Inflammatory macrophage treated with lipopolysaccharide for 1 hour (primary cell): ENCODE data around the gene STAT5B.

ENCODE experiments used
- DNase-seq, 2 donors: peaks; one replicate each; pipeline ENCODE4 v3.0.0-alpha.2; 2020 to 2022

Gene STAT5B

GRCh38 chr17:42174126-42174783 lies 101.9 kb downstream of the STAT5B start:
- no peak for DNase-seq

- DNase-seq, result no peak
Observed at GRCh38 chr17:42171831-42172230, 104.4 kb downstream of the STAT5B start.

GRCh38 chr17:42169351-42169750 lies 106.8 kb downstream of the STAT5B start:
- no peak for DNase-seq

GRCh38 chr17:42167807-42168206 lies 108.4 kb downstream of the STAT5B start:
- DNase-seq, result peak in 1 of 2 donors; percentile 17

GRCh38 chr17:42166196-42166763 lies 109.9 kb downstream of the STAT5B start:
- no peak for DNase-seq

GRCh38 chr17:42165751-42166150 lies 110.4 kb downstream of the STAT5B start:
- no peak for DNase-seq

- no peak for DNase-seq
Observed at GRCh38 chr17:42163696-42164407, 112.3 kb downstream of the STAT5B start.

GRCh38 chr17:42163113-42163512 lies 113.1 kb downstream of the STAT5B start:
- DNase-seq, result peak in 1 of 2 donors; percentile 46

GRCh38 chr17:42160531-42160910 lies 115.7 kb downstream of the STAT5B start:
- DNase-seq, result no peak

- DNase-seq, result no peak
Observed at GRCh38 chr17:42159796-42160530, 116.2 kb downstream of the STAT5B start.

GRCh38 chr17:42155614-42156045 lies 120.6 kb downstream of the STAT5B start:
- DNase-seq, result no peak

GRCh38 chr17:42153919-42154742 lies 122.1 kb downstream of the STAT5B start:
- peak; percentile 13 to 22 for DNase-seq
